Measurements from ENCODE around the gene RAPGEF5. TPM values are rescaled to one million over a fixed set of nuclear protein-coding genes. Genes with fewer than 3 reads are reported as not detected.

RAPGEF5 gene
- total RNA-seq, 1 experiment from 2014 or later = 13.3 TPM

DNA sequence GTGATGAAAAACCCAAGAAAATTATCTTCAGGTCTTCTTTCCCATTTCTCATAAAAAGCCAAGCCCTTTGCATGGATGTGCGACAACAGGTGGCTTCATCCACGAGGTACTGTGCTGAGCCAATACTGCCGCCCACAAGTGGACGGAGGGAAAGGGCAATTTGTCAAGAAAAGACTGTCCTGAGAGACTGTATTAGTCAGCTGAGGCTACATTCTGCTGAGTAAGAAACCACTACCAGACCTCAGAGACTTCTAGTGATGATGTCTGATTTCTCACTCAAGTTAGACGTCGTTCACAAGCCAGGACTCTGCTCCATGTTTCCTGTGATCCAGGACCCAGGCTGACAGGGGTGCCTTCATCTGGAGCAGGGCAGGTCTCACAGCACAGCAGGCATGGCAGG, 239.7 kb downstream of the RAPGEF5 start:
- H2BK15ac ChIP-seq (ENCODE audit: low read depth, low read length) = no peak overlapping the region

More for the DNA sequence above, 239.7 kb downstream of the RAPGEF5 start:
- no peaks in the 10 kb centered on the region for H3K27me3 ChIP-seq (ENCODE audit: insufficient read depth, low read length)
- H3K79me1 ChIP-seq (ENCODE audit: insufficient read depth, low read depth, low read length, poor library complexity, severe bottlenecking) = no peaks in the 10 kb centered on the region
- no peaks in the 10 kb centered on the region for H3K23me2 ChIP-seq (ENCODE audit: insufficient read length, low read depth, low read length, poor library complexity, severe bottlenecking)
- H2AK5ac ChIP-seq (ENCODE audit: insufficient read length, low read length) = no peak overlapping the region
- Mint-ChIP-seq H3K4me3 (no peak overlapping the region), H3K27me3 (ENCODE audit: low read depth) (no peaks in the 10 kb centered on the region), H3K4me1 (peaks cover 3 to 10% of the 10 kb centered on the region in 2 experiments; a peak in 3 of 4 replicates), H3K27ac (no peak overlapping the region), H3K9me3 (no peaks in the 10 kb centered on the region), H3K36me3 (ENCODE audit: insufficient read depth in 1 of 3, low read depth in 3 of 3) (peaks cover 0 to 2% (median 0%) of the 10 kb centered on the region in 3 experiments; a peak in 2 of 7 replicates)
- H3K4me1 ChIP-seq (ENCODE audit: insufficient read depth, low read length) = no peaks in the 10 kb centered on the region
- H3K27ac ChIP-seq (ENCODE audit: insufficient read length, low read depth, low read length) = no peak overlapping the region
- no peak overlapping the region for H2BK120ac ChIP-seq (ENCODE audit: low read depth, low read length, poor library complexity, severe bottlenecking)
- TF ChIP-seq, protein P1, sequence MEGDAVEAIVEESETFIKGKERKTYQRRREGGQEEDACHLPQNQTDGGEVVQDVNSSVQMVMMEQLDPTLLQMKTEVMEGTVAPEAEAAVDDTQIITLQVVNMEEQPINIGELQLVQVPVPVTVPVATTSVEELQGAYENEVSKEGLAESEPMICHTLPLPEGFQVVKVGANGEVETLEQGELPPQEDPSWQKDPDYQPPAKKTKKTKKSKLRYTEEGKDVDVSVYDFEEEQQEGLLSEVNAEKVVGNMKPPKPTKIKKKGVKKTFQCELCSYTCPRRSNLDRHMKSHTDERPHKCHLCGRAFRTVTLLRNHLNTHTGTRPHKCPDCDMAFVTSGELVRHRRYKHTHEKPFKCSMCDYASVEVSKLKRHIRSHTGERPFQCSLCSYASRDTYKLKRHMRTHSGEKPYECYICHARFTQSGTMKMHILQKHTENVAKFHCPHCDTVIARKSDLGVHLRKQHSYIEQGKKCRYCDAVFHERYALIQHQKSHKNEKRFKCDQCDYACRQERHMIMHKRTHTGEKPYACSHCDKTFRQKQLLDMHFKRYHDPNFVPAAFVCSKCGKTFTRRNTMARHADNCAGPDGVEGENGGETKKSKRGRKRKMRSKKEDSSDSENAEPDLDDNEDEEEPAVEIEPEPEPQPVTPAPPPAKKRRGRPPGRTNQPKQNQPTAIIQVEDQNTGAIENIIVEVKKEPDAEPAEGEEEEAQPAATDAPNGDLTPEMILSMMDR (conservative IDR thresholded peaks at IDR 0.05) = no peak
- H3K23ac ChIP-seq (ENCODE audit: insufficient read length, low read depth, low read length) = no peak overlapping the region
- no peak overlapping the region for H2BK20ac ChIP-seq (ENCODE audit: low read depth, low read length, poor library complexity, severe bottlenecking)
- H3K18ac ChIP-seq (ENCODE audit: insufficient read length, low read depth, low read length) = no peak overlapping the region
- no peak overlapping the region for H4K91ac ChIP-seq (ENCODE audit: insufficient read length, low read depth, low read length)
- no peak overlapping the region for H4K8ac ChIP-seq (replicated peaks; ENCODE audit: insufficient read length, low read depth, low read length)
- no peak overlapping the region for H3K4me2 ChIP-seq (ENCODE audit: insufficient read depth, insufficient read length, low read length)
- no peaks in the 10 kb centered on the region for H4K20me1 ChIP-seq (ENCODE audit: control insufficient read depth, insufficient read depth, insufficient read length)
- no peak overlapping the region for H3T11ph ChIP-seq (ENCODE audit: low read length)
- no peak overlapping the region for H3K9ac ChIP-seq (ENCODE audit: extremely low read depth, insufficient read length, low read length)
- H3K56ac ChIP-seq (ENCODE audit: insufficient read length, low read depth, low read length) = no peak overlapping the region
- H3K79me2 ChIP-seq (ENCODE audit: insufficient read depth, low read length) = no peaks in the 10 kb centered on the region
- no CpG with 5 or more reads among the region's 6 CpGs for WGBS (ENCODE audit: extremely low coverage, insufficient read length, low lambda C conversion rate)
- peak; percentile 11 for DNase-seq
- no peak overlapping the region for H3K4ac ChIP-seq (ENCODE audit: low read depth, low read length)
- H3K14ac ChIP-seq (ENCODE audit: insufficient read depth, low read length) = no peak overlapping the region
- no peak overlapping the region for H2AFZ ChIP-seq (ENCODE audit: low read length)
- H2BK12ac ChIP-seq (ENCODE audit: insufficient read length, low read depth, low read length) = no peak overlapping the region
- no peak overlapping the region for H4K5ac ChIP-seq (ENCODE audit: insufficient read length, low read depth, low read length)
- H3K9me3 ChIP-seq (ENCODE audit: control insufficient read depth, low read depth, low read length) = no peaks in the 10 kb centered on the region
- no peak overlapping the region for H2BK5ac ChIP-seq (ENCODE audit: insufficient read length, low read length)

Measured in H9 (cell line).